H1 (cell line): ENCODE measurements around the gene CEBPG. TPM values are rescaled to one million over a fixed set of nuclear protein-coding genes. Genes with fewer than 3 reads are reported as not detected.

Experiments used
- CTCF ChIA-PET: fragments of 300-600 bp; sonication (Branson Sonifier 250); formaldehyde crosslinking; loops from one replicate; lab custom pipeline; 2021; ENCODE audit not compliant: partially characterized antibody; lab: Charles Lee
- POLR2A ChIA-PET: fragments of 300-600 bp; sonication (Branson Sonifier 250); formaldehyde crosslinking; loops from one replicate; lab custom pipeline; 2021; ENCODE audit warnings: inconsistent platforms; ENCODE audit not compliant: partially characterized antibody; lab: Charles Lee
- DNase-seq, 2 experiments: peaks; one replicate each; pipeline versions ENCODE4 v3.0.0 to v3.0.0-alpha.2; 2010 to 2022; ENCODE audit warnings: low spot score in 2 of 2, low read depth in 1 of 2, mixed read lengths in 1 of 2
- FAIRE-seq: peaks from 2 replicates; lab custom pipeline; 2011; peaks lifted over from hg19 to GRCh38; lab: Jason Lieb, UNC
- H2AFZ ChIP-seq: 2 replicates; pipeline ENCODE4 v1.8.1; 2012; ENCODE audit warnings: low read length, inconsistent platforms
- H2AK5ac ChIP-seq: 2 replicates; pipeline ENCODE4 v1.6.1; 2013; ENCODE audit warnings: low read depth, low read length
- H2BK120ac ChIP-seq: replicated peaks from 2 replicates; pipeline ENCODE3; 2013; ENCODE audit warnings: low read depth, low read length, inconsistent platforms
- H2BK12ac ChIP-seq: 2 replicates; pipeline ENCODE4 v1.6.1; 2013; ENCODE audit warnings: low read depth, low read length
- H2BK15ac ChIP-seq: 2 replicates; pipeline ENCODE4 v1.6.1; 2013; ENCODE audit warnings: low read length
- H2BK20ac ChIP-seq: 2 replicates; pipeline ENCODE4 v1.6.1; 2013; ENCODE audit warnings: low read length
- H2BK5ac ChIP-seq: 2 replicates; pipeline ENCODE4 v1.6.1; 2013; ENCODE audit warnings: low read depth, low read length
- H3K14ac ChIP-seq: 2 replicates; pipeline ENCODE4 v1.6.1; 2013; ENCODE audit warnings: inconsistent platforms; ENCODE audit not compliant: insufficient read length
- H3K18ac ChIP-seq: 2 replicates; pipeline ENCODE4 v1.6.1; 2013; ENCODE audit warnings: low read length; ENCODE audit errors: extremely low read depth
- H3K23ac ChIP-seq: 2 replicates; pipeline ENCODE4 v1.6.1; 2013; ENCODE audit warnings: inconsistent platforms; ENCODE audit not compliant: insufficient read length
- H3K23me2 ChIP-seq: 2 replicates; pipeline ENCODE4 v1.6.1; 2013; ENCODE audit warnings: low read depth, low read length
- H3K27ac ChIP-seq: 2 replicates; pipeline ENCODE4 v1.6.1; 2011; ENCODE audit warnings: low read depth, low read length, inconsistent platforms
- H3K27me3 ChIP-seq, 4 experiments: replicated peaks in 1 of 4; 1 replicate in 1 of 4; 2 replicates in 3 of 4; pipeline versions ENCODE4 v1.6.1 to v1.8.1; 2011 to 2013; ENCODE audit warnings: low read length in 3 of 4, mild to moderate bottlenecking in 3 of 4, inconsistent platforms in 2 of 4, mixed read lengths in 2 of 4, moderate library complexity in 1 of 4; ENCODE audit not compliant: control insufficient read depth in 3 of 4, insufficient read depth in 3 of 4; ENCODE audit errors: extremely low read depth in 1 of 4
- H3K36me3 ChIP-seq, 4 experiments: 2 replicates each; pipeline versions ENCODE4 v1.6.1 to v1.8.1; 2011 to 2013; ENCODE audit warnings: mild to moderate bottlenecking in 4 of 4, low read length in 3 of 4, moderate library complexity in 2 of 4, control low read depth in 1 of 4, inconsistent platforms in 1 of 4; ENCODE audit not compliant: insufficient read depth in 4 of 4, control insufficient read depth in 2 of 4
- H3K4ac ChIP-seq: replicated peaks from 2 replicates; pipeline ENCODE3; 2013; ENCODE audit warnings: low read length, low read depth, mixed read lengths, inconsistent platforms; ENCODE audit not compliant: insufficient read length
- H3K4me1 ChIP-seq, 4 experiments: replicated peaks in 1 of 4; 1 replicate in 1 of 4; 2 replicates in 3 of 4; pipeline versions ENCODE4 v1.6.1 to v1.8.1; 2011 to 2013; ENCODE audit warnings: low read length in 3 of 4, inconsistent platforms in 2 of 4, mixed read lengths in 1 of 4; ENCODE audit not compliant: insufficient read depth in 4 of 4, control insufficient read depth in 3 of 4
- H3K4me2 ChIP-seq, 2 experiments: 2 replicates each; pipeline versions ENCODE4 v1.6.1 to v1.8.1; 2011 to 2013; ENCODE audit warnings: low read depth in 2 of 2, low read length in 2 of 2, control low read depth in 1 of 2, inconsistent platforms in 1 of 2, mild to moderate bottlenecking in 1 of 2; ENCODE audit not compliant: insufficient read depth in 1 of 2
- H3K4me3 ChIP-seq, 4 experiments: fragments of 200-600, 300-600 bp in 1 of 4; sonication (generic), shearing (Covaris generic), sonication (Bioruptor Twin) in 1 of 4; 2 replicates each; pipeline versions ENCODE4 v1.5.1 to v1.8.1; 2011 to 2016; ENCODE audit warnings: low read length in 4 of 4, low read depth in 3 of 4, control low read depth in 2 of 4, inconsistent platforms in 2 of 4, mild to moderate bottlenecking in 2 of 4, mixed read lengths in 1 of 4, moderate library complexity in 1 of 4; ENCODE audit not compliant: insufficient read depth in 2 of 4; ENCODE audit errors: extremely low read depth in 1 of 4
- H3K56ac ChIP-seq: replicated peaks from 2 replicates; pipeline ENCODE3; 2013; ENCODE audit warnings: low read depth, mild to moderate bottlenecking, mixed read lengths, low read length, inconsistent platforms; ENCODE audit not compliant: insufficient read length
- H3K79me1 ChIP-seq: 2 replicates; pipeline ENCODE4 v1.6.1; 2013; ENCODE audit warnings: low read depth, low read length, control low read depth
- H3K79me2 ChIP-seq, 2 experiments: 2 replicates each; pipeline versions ENCODE4 v1.6.1 to v1.8.1; 2012 to 2013; ENCODE audit warnings: low read length in 2 of 2, mild to moderate bottlenecking in 2 of 2, inconsistent platforms in 1 of 2; ENCODE audit not compliant: insufficient read depth in 2 of 2, control insufficient read depth in 1 of 2
- H3K9ac ChIP-seq, 4 experiments: replicated peaks in 1 of 4; 1 replicate in 1 of 4; 2 replicates in 3 of 4; pipeline versions ENCODE4 v1.6.1 to v1.8.1; 2011 to 2013; ENCODE audit warnings: low read depth in 3 of 4, low read length in 3 of 4, control low read depth in 2 of 4, mild to moderate bottlenecking in 2 of 4, moderate library complexity in 2 of 4, inconsistent platforms in 1 of 4; ENCODE audit errors: extremely low read depth in 1 of 4
- H3K9me3 ChIP-seq, 2 experiments: 2 replicates each; pipeline versions ENCODE4 v1.6.1 to v1.8.1; 2012 to 2013; ENCODE audit warnings: mild to moderate bottlenecking in 2 of 2, moderate library complexity in 2 of 2, control low read depth in 1 of 2, inconsistent platforms in 1 of 2, low read depth in 1 of 2, low read length in 1 of 2, mixed read lengths in 1 of 2; ENCODE audit not compliant: insufficient read depth in 2 of 2
- H4K20me1 ChIP-seq, 2 experiments: replicated peaks in 1 of 2; 2 replicates each; pipeline versions ENCODE3 to v1.8.1; 2011 to 2013; ENCODE audit warnings: inconsistent platforms in 2 of 2, low read length in 2 of 2, mild to moderate bottlenecking in 1 of 2; ENCODE audit not compliant: insufficient read depth in 2 of 2, control insufficient read depth in 1 of 2
- H4K5ac ChIP-seq: 2 replicates; pipeline ENCODE4 v1.6.1; 2013; ENCODE audit warnings: low read length, low read depth, mixed read lengths, inconsistent platforms; ENCODE audit not compliant: insufficient read length
- H4K8ac ChIP-seq: 2 replicates; pipeline ENCODE4 v1.8.0; 2013; ENCODE audit warnings: mild to moderate bottlenecking, moderate library complexity, low read length, inconsistent platforms; ENCODE audit not compliant: insufficient read depth; ENCODE audit errors: extremely low read depth
- H4K91ac ChIP-seq: replicated peaks from 2 replicates; pipeline ENCODE3; 2013; ENCODE audit warnings: low read length, mixed read lengths, inconsistent platforms; ENCODE audit not compliant: insufficient read length
- KDM1A ChIP-seq: fragments of 200-600, 300-600 bp; sonication (generic); IDR thresholded peaks from 2 replicates; pipeline ENCODE4 v1.7.1; 2016; ENCODE audit warnings: mild to moderate bottlenecking, low read length, borderline replicate concordance
- WGBS, 2 experiments: shearing (Covaris generic) in 1 of 2; methylation state at CpG; one replicate each; pipeline versions ENCODE4 v1.1.6 to v1.1.7; 2013 to 2015; ENCODE audit warnings: low lambda C conversion rate in 2 of 2, mixed read lengths in 2 of 2, inconsistent platforms in 1 of 2, low coverage in 1 of 2, missing lambda C conversion rate in 1 of 2; ENCODE audit not compliant: insufficient replicate concordance in 2 of 2, insufficient coverage in 1 of 2, insufficient read length in 1 of 2; ENCODE audit errors: extremely low coverage in 1 of 2, missing lambda C conversion rate in 1 of 2; 5-methylcytosine and 5-hydroxymethylcytosine counted together
- polyA plus RNA-seq, 7 experiments: library from polyadenylated mRNA; depleted of rRNA in 3 of 7; stranded (reverse) in 5 of 7; unstranded in 2 of 7; fragments of >200 nt in 5 of 7; fragments of 200-250 nt in 2 of 7; gene quantifications; 1 replicate in 5 of 7; 2 replicates in 1 of 7; 4 replicates in 1 of 7; pipeline versions ENCODE4 v1.2.1 to v1.2.3, GENCODE V29; 2011 to 2013; ENCODE audit warnings: missing spikeins in 2 of 7, mixed read lengths in 2 of 7
- total RNA-seq: library from RNA; stranded (reverse); fragmentation: NEBNext Ultra II Directional; extraction: Animal tissue kit (Norgen Biotek cat#: 25700); gene quantifications from 2 replicates; pipeline ENCODE4 v1.2.1, GENCODE V29; 2021

Gene CEBPG
- total and polyA plus RNA-seq, 2 of the 8 experiments (the other 6 are each of a cell fraction or from before 2014, with no cell fraction given), result 12.3 to 35.4 TPM

DNA sequence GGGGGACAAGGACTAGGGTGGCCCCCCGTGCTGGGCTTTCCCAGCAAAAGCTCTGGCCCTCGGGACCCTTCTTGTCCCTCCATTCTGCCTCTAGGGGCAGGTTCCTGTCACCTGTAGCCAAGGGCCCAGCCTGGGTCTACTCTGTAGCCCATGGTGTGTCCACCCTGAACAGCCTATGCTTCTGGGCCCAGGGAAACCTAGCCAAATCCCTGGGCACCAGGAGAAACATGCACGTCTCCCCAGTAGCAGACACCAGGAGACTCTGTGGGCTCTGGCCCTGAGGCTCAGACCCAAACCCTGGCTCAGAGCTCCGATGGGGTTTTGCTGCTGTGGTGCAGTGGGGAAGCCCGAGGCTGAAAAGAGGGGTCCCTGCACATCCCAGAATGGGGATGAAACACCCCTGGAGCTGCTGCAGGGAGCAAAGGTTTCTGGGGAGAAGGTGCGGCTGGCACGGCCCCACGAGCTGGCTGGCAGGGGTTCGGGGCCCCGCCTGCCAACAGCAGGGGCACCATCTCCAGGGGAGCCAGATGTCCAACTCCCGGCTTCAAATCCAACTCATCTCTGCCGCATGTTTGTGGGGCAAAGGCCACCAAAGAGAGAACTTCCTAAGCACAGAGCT is 18.2 kb downstream of the CEBPG start:
- no peak overlapping the region for H3K27ac ChIP-seq
- no peak overlapping the region for H4K91ac ChIP-seq
- H3K23me2 ChIP-seq, result no peaks in the 10 kb centered on the region
- no peaks in the 10 kb centered on the region for H3K9me3 ChIP-seq
- peaks cover 4% of the 10 kb centered on the region; the same call in 1 of the 2 replicates for H3K79me1 ChIP-seq
- H3K4me2 ChIP-seq, result no peak overlapping the region
- no peak overlapping the region for H2BK5ac ChIP-seq
- H2AFZ ChIP-seq, result no peak overlapping the region
- POLR2A ChIA-PET, result interaction anchor here (10.4 kb wide), 1 partner anchor 19 kb away, joined by 87 read pairs; the partner anchor contains the start of gene CEBPG
- no peak overlapping the region for H3K4ac ChIP-seq
- peaks cover 0 to 4% (median 3%) of the 10 kb centered on the region in 4 experiments; a peak in 4 of 7 replicates for H3K4me1 ChIP-seq
- 94% methylated on average over 10 of the region's 12 CpGs; no CpG with 5 or more reads in 1 of the 2 experiments for WGBS, 2 experiments
- H4K20me1 ChIP-seq, result peaks cover 4 to 16% of the 10 kb centered on the region in 2 experiments
- CTCF ChIA-PET, result interaction anchor here (0.7 to 24.5 kb wide), 6 partner anchors 13 to 200 kb away, joined by 3 to 426 read pairs (median 4); no protein-coding TSS in a partner anchor
- FAIRE-seq (no peak), DNase-seq (no peak)
- no peak overlapping the region for H2BK120ac ChIP-seq
- H3K79me2 ChIP-seq, result no peaks in the 10 kb centered on the region; a peak in 1 of 4 replicates
- peaks cover 0 to 3% (median 0%) of the 10 kb centered on the region in 4 experiments; a peak in 1 of 8 replicates for H3K36me3 ChIP-seq
- H3K56ac ChIP-seq, result no peak overlapping the region
- H3K9ac ChIP-seq, result no peak overlapping the region
- H2BK12ac ChIP-seq, result no peak overlapping the region
- no peak overlapping the region for H3K23ac ChIP-seq
- H3K27me3 ChIP-seq, result no peaks in the 10 kb centered on the region
- H3K4me3 ChIP-seq, result no peak overlapping the region
- H3K14ac ChIP-seq, result no peak overlapping the region
- no peak overlapping the region for H3K18ac ChIP-seq
- no peak overlapping the region for H2BK15ac ChIP-seq
- no peak overlapping the region for H2BK20ac ChIP-seq
- peak overlapping the region; percentile 11; the same call in 1 of the 2 replicates for H4K8ac ChIP-seq
- H2AK5ac ChIP-seq, result no peak overlapping the region
- H4K5ac ChIP-seq, result no peak overlapping the region
- TF ChIP-seq KDM1A, result no peak
